ENCODE data around the gene CSNK2A1. TPM values are rescaled to one million over a fixed set of nuclear protein-coding genes. Genes with fewer than 3 reads are reported as not detected.
"Not testable (repeated sequence)": the region's sequence is repeated elsewhere in the genome, so short reads cannot be mapped to it uniquely, and the experiment has no call there.

CSNK2A1 gene
- total RNA-seq, 1 donor from 2014 or later, result 228 TPM

DNA sequence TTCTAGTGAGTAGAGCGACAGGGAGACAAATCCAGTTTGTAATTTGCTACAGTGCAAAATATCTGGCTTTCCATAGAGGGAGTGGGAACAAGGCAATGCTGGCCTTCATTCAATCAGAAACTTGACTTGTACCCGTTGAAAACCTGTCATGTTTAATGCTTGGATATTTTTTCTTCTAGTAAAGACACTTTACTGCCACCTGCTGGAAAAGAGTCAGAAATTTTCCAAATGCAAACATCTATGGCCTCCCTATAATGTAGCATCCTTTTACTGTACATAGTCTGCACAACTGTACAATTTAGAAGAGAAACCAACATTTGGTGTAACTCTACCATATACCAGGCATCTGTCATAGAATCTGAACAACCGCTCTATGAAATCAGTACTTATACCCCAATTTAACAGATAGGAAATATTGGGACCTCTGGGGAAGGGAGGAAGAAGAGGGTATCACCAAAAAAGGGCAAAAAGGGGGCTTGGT is 64.6 kb downstream of the CSNK2A1 start:
- peak; percentile 25 for DNase-seq (ENCODE audit: low read depth)
- peaks cover 1% of the 10 kb centered on the region for H3K36me3 ChIP-seq (ENCODE audit: control insufficient read depth, insufficient read depth, low read length)
- TF ChIP-seq, protein P1, sequence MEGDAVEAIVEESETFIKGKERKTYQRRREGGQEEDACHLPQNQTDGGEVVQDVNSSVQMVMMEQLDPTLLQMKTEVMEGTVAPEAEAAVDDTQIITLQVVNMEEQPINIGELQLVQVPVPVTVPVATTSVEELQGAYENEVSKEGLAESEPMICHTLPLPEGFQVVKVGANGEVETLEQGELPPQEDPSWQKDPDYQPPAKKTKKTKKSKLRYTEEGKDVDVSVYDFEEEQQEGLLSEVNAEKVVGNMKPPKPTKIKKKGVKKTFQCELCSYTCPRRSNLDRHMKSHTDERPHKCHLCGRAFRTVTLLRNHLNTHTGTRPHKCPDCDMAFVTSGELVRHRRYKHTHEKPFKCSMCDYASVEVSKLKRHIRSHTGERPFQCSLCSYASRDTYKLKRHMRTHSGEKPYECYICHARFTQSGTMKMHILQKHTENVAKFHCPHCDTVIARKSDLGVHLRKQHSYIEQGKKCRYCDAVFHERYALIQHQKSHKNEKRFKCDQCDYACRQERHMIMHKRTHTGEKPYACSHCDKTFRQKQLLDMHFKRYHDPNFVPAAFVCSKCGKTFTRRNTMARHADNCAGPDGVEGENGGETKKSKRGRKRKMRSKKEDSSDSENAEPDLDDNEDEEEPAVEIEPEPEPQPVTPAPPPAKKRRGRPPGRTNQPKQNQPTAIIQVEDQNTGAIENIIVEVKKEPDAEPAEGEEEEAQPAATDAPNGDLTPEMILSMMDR (IDR thresholded peaks at IDR 0.05; ENCODE audit: insufficient read depth, low read length, poor library complexity, severe bottlenecking), result peak; percentile 53
- no peak overlapping the region for H3K4me3 ChIP-seq (ENCODE audit: low read depth, low read length)
- H3K27me3 ChIP-seq (ENCODE audit: control insufficient read depth, insufficient read depth, low read length), result no peaks in the 10 kb centered on the region

DNA sequence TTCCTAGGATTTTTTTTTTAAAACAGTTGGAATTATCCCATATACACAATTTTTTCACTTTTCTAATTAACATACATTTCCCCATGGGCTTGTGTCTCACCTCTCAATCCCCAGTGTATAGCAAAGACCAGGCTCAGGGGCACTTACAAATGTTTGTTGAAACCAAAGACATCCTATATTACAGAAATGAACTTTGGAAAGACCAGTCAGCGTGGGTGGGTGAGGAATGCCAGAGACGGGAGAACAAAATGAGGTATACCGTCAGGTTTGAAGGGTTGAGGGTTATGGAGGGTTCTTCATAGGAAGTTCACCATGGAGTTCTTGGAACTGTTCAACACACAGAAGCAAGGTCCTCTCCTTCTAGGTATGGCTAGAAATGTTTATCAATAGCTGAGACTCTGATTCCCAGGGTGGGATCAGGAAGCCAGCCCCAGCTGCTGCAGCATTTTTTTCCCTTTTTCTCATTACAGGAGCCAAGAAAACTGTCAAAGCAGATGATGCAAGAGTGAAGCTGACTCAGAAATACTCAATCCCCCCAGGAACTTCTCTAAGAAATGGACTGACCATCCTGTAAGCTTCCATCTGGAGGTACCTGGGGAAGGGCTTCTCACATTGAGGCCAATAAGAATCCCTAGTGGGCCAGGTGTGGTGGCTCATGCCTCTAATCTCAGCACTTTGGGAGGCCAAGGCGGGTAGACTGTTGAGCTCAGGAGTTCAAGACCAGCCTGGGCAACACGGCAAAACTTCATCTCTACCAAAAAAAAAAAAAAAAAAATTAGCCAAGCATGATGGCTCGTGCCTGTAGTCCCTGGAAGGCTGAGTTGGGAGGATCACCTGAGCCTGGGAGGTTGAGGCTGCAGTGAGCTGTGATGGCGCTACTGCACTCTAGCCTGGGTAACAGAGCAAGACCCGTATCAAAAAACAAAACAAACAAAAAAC is 65.3 kb downstream of the CSNK2A1 start:
- TF ChIP-seq, protein P1 (IDR thresholded peaks at IDR 0.05; ENCODE audit: insufficient read depth, low read length, poor library complexity, severe bottlenecking), result no peak
- H3K4me3 ChIP-seq (ENCODE audit: low read depth, low read length), result no peak overlapping the region
- H3K36me3 ChIP-seq (ENCODE audit: control insufficient read depth, insufficient read depth, low read length), result peaks cover 1% of the 10 kb centered on the region
- no peak for DNase-seq (ENCODE audit: low read depth)
- no peaks in the 10 kb centered on the region for H3K27me3 ChIP-seq (ENCODE audit: control insufficient read depth, insufficient read depth, low read length)

DNA sequence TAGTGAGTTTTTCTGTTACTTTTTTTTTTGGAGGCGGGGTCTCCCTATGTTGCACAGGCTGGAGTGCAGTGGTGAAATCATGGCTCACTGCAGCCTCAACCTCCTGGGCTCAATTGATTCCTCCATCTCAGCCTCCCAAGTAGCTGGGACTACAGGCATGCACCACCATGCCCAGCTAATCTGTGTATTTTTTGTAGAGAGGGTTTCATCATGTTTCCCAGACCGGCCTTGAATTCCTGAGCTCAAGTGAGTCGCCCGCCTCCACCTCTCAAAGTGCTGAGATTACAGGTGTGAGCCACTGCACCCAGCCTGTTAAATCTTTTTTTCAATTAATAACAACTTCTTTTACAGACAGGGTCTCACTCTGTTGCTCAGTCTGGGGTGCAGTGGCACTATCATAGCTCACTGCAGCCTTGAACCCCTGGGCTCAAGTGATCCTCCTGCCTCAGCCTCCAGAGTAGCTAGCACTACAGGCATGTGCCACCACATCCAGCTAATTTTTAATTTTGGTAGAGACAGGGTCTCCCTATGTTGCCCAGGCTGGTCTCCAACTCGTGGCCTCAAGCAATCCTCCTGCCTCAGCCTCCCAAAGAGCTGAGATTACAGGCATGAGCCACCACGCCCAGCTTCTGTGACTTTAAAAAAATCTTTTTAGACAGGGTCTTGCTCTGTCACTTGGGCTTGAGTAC is 66.9 kb downstream of the CSNK2A1 start:
- H3K36me3 ChIP-seq (ENCODE audit: control insufficient read depth, insufficient read depth, low read length); H3K27me3 ChIP-seq (ENCODE audit: control insufficient read depth, insufficient read depth, low read length); DNase-seq (ENCODE audit: low read depth): not testable (repeated sequence)

DNA sequence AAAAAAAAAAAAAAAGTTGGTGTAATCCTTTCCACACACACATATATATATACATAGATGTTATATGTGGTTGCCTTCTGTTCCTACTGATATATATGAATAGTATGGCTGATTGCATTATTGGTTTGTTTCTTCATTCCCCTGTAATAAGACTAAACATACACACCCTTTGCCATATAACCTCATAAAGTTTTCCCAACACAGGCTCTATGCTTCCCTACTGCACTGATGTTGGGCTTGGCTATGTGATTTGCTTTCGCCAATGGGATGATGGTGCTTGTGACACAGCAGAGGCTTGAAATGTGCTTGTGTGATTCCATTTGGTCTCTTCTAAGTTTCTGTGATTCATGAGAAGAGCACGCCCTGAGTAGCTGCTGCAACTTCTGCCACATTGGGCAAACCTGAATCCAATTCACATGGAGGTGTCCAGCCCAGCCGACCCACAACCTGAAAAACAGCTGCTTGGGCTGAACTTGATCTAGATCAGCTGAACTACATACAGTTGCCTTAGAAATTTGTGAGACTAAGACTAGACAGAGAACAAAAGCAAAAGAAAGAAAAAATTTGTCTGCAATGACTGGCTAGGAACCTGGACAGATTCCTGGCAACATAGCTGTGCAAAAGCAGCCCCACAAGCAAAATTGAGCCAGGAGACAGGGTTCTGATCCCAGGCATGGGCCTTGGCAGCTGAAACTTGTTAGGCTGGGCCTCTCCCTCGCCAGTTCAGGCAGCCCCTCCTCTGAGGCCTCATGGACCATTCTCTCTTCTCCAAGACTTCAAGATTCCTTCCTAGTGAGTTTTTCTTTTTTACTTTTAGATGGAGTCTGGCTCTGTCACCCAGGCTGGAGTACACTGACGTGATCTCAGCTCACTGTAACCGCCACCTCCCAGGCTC is 67.9 kb downstream of the CSNK2A1 start:
- H3K36me3 ChIP-seq (ENCODE audit: control insufficient read depth, insufficient read depth, low read length), result no peaks in the 10 kb centered on the region
- no peaks in the 10 kb centered on the region for H3K27me3 ChIP-seq (ENCODE audit: control insufficient read depth, insufficient read depth, low read length)
- DNase-seq (ENCODE audit: low read depth), result no peak
- TF ChIP-seq, protein P1 (IDR thresholded peaks at IDR 0.05; ENCODE audit: insufficient read depth, low read length, poor library complexity, severe bottlenecking), result no peak
- H3K4me3 ChIP-seq (ENCODE audit: low read depth, low read length), result no peak overlapping the region

More for the DNA sequence above, 66.9 kb downstream of the CSNK2A1 start:
- H3K4me3 ChIP-seq (ENCODE audit: low read depth, low read length), result not testable (repeated sequence)

DNA sequence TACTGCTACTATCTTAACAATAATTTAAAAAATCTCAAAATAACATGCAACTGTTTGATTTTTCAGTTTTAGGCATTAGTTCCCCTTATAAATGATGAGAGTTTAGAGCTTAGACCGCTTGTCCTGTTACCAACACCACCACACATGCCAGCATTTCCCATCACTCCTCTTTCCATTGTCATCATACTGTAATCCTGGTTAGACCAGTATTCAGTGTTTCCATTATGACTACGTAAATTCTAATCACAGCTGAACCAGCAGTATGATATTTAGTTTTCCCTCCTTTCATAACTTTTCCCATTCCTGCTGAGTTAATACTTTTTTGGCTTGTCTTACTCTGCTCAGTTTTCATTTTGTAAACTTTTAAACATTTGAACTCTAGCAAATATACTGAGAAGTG is 69.0 kb downstream of the CSNK2A1 start:
- Histone ChIP-seq H3K27me3 (ENCODE audit: control insufficient read depth, insufficient read depth, low read length) (no peaks in the 10 kb centered on the region), H3K36me3 (ENCODE audit: control insufficient read depth, insufficient read depth, low read length) (no peaks in the 10 kb centered on the region), H3K4me3 (ENCODE audit: low read depth, low read length) (no peak overlapping the region)
- TF ChIP-seq, protein P1 (IDR thresholded peaks at IDR 0.05; ENCODE audit: insufficient read depth, low read length, poor library complexity, severe bottlenecking), result no peak
- no peak for DNase-seq (ENCODE audit: low read depth)

All from kidney epithelial cell (primary cell).